GM18907 (cell line): ENCODE measurements around the gene POU2F2.
"Not testable (repeated sequence)": the region's sequence is repeated elsewhere in the genome, so short reads cannot be mapped to it uniquely, and the experiment has no call there.

ENCODE experiments used
- ATAC-seq: cut with Tn5 transposase; IDR thresholded peaks from one replicate; pipeline ENCODE4 v1.9.1; 2021; ENCODE audit warnings: mild to moderate bottlenecking, moderate library complexity; ENCODE audit not compliant: unreplicated experiment

The POU2F2 gene

GRCh38 chr19:42105368-42105767 is 26.9 kb downstream of the POU2F2 start:
- no peak for ATAC-seq

GRCh38 chr19:42102877-42103276 is 29.4 kb downstream of the POU2F2 start:
- no peak for ATAC-seq

GRCh38 chr19:42100241-42100640 is 32.0 kb downstream of the POU2F2 start:
- ATAC-seq = not testable (repeated sequence)

GRCh38 chr19:42099336-42099925 is 32.8 kb downstream of the POU2F2 start:
- no peak for ATAC-seq

- no peak for ATAC-seq
These were observed 33.5 kb downstream of the POU2F2 start for GRCh38 chr19:42098781-42099180.

- no peak for ATAC-seq
These were observed 34.8 kb downstream of the POU2F2 start for GRCh38 chr19:42097461-42097860.

GRCh38 chr19:42096255-42096837 is 35.9 kb downstream of the POU2F2 start:
- no peak for ATAC-seq

- ATAC-seq = no peak
These were observed 36.4 kb downstream of the POU2F2 start for GRCh38 chr19:42095814-42096230.

- ATAC-seq = no peak
These were observed 37.0 kb downstream of the POU2F2 start for GRCh38 chr19:42095142-42095813.

GRCh38 chr19:42093926-42094325 is 38.3 kb downstream of the POU2F2 start:
- ATAC-seq = no peak

GRCh38 chr19:42093505-42093904 is 38.7 kb downstream of the POU2F2 start:
- ATAC-seq = no peak

- no peak for ATAC-seq
These were observed 39.9 kb downstream of the POU2F2 start for GRCh38 chr19:42092350-42092749.

- no peak for ATAC-seq
These were observed 40.5 kb downstream of the POU2F2 start for GRCh38 chr19:42091742-42092141.

- ATAC-seq = no peak
These were observed 40.9 kb downstream of the POU2F2 start for GRCh38 chr19:42091300-42091699.

- no peak for ATAC-seq
These were observed 41.6 kb downstream of the POU2F2 start for GRCh38 chr19:42090672-42091071.

- no peak for ATAC-seq
These were observed 42.5 kb downstream of the POU2F2 start for GRCh38 chr19:42089772-42090171.

- no peak for ATAC-seq
These were observed 43.0 kb downstream of the POU2F2 start for GRCh38 chr19:42089191-42089750.

- ATAC-seq = no peak
These were observed 43.6 kb downstream of the POU2F2 start for GRCh38 chr19:42088471-42089190.

GRCh38 chr19:42086770-42087550 is 45.3 kb downstream of the POU2F2 start:
- no peak for ATAC-seq

GRCh38 chr19:42086188-42086736 is 46.0 kb downstream of the POU2F2 start:
- no peak for ATAC-seq
